C4-2B (cell line): ENCODE results near the gene BET1L.

Source experiments
- CTCF ChIP-seq: fragments of 450-650 bp; conservative IDR thresholded peaks from 2 replicates; pipeline ENCODE4 v1.5.1; 2017; ENCODE audit warnings: mild to moderate bottlenecking
- ZFX ChIP-seq: fragments of 450-650 bp; IDR thresholded peaks from 2 replicates; pipeline ENCODE4 v1.6.1; 2017

GRCh38 chr11:230431-230830 lies 23.2 kb upstream of the BET1L start:
- TF ChIP-seq CTCF (no peak), ZFX (no peak)
